IPS DF 6.9 (cell line): ENCODE data around the gene XXYLT1.

Source experiments
- DNase-seq: peaks from one replicate; pipeline ENCODE4 v3.0.0-alpha.2; 2013; ENCODE audit warnings: low read depth, low spot score
- H3K27ac ChIP-seq: one replicate; pipeline ENCODE4 v1.5.1; 2013; ENCODE audit warnings: low read length, control low read depth
- H3K27me3 ChIP-seq: 2 replicates; pipeline ENCODE4 v1.6.1; 2013; ENCODE audit warnings: mild to moderate bottlenecking, low read length; ENCODE audit not compliant: control insufficient read depth, insufficient read depth
- H3K36me3 ChIP-seq: 2 replicates; pipeline ENCODE4 v1.6.1; 2013; ENCODE audit warnings: low read length; ENCODE audit not compliant: control insufficient read depth, insufficient read depth
- H3K4me1 ChIP-seq: 2 replicates; pipeline ENCODE4 v1.6.1; 2013; ENCODE audit warnings: low read length; ENCODE audit not compliant: control insufficient read depth, insufficient read depth
- H3K4me3 ChIP-seq: 2 replicates; pipeline ENCODE4 v1.5.1; 2013; ENCODE audit warnings: mild to moderate bottlenecking, low read length
- H3K9me3 ChIP-seq: 2 replicates; pipeline ENCODE4 v1.6.1; 2013; ENCODE audit warnings: low read length, inconsistent platforms; ENCODE audit not compliant: control insufficient read depth, insufficient read depth
- WGBS: extraction: QIAGEN DNeasy Blood & Tissue Kit; methylation state at CpG from one replicate; pipeline ENCODE4 v1.1.7; 2013; ENCODE audit warnings: mixed read lengths, missing lambda C conversion rate; ENCODE audit not compliant: insufficient read length, insufficient coverage; 5-methylcytosine and 5-hydroxymethylcytosine counted together

XXYLT1 gene

DNA sequence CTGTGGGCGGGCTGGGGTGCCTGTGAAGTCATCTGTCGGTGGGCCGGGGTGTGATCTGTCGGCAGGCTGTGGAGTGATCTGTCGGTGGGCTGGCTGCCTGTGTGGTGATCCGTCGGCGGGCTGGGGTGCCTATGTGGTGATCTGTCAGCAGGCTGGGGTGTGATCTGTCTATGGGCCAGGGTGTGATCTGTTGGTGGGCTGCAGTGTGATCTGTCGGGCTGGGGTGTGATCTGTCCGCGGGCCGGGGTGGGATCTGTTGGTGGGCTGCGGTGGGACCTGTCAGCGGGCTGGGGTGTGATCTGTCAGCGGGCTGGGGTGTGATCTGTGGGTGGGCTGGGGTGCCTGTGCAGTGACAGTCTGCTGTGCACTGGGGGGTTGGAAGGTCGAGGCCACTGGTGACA lies 204.5 kb downstream of the XXYLT1 start:
- Histone ChIP-seq H3K4me1 (no peaks in the 10 kb centered on the region), H3K27me3 (no peaks in the 10 kb centered on the region), H3K4me3 (no peak overlapping the region), H3K9me3 (no peaks in the 10 kb centered on the region), H3K27ac (no peak overlapping the region), H3K36me3 (peaks cover 5% of the 10 kb centered on the region)
- WGBS: no CpG with 5 or more reads among the region's 16 CpGs
- no peak for DNase-seq

DNA sequence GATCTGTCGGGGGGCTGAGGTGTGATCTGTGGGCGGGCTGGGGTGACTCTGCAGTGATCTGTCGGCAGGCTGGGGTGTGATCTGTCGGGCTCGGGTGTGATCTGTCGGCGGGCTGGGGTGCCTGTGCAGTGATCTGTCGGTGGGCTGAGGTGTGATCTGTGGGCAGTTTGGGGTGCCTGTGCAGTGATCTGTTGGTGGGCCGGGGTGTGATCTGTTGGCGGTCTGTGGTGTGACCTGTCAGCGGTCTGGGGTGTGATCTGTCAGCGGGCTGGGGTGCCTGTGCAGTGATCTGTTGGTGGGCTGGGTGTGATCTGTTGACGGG lies 205.1 kb downstream of the XXYLT1 start:
- Histone ChIP-seq H3K9me3 (no peaks in the 10 kb centered on the region), H3K36me3 (peaks cover 5% of the 10 kb centered on the region), H3K27me3 (no peaks in the 10 kb centered on the region), H3K4me1 (no peaks in the 10 kb centered on the region), H3K4me3 (no peak overlapping the region), H3K27ac (no peak overlapping the region)
- WGBS: no CpG with 5 or more reads among the region's 13 CpGs
- DNase-seq: no peak

DNA sequence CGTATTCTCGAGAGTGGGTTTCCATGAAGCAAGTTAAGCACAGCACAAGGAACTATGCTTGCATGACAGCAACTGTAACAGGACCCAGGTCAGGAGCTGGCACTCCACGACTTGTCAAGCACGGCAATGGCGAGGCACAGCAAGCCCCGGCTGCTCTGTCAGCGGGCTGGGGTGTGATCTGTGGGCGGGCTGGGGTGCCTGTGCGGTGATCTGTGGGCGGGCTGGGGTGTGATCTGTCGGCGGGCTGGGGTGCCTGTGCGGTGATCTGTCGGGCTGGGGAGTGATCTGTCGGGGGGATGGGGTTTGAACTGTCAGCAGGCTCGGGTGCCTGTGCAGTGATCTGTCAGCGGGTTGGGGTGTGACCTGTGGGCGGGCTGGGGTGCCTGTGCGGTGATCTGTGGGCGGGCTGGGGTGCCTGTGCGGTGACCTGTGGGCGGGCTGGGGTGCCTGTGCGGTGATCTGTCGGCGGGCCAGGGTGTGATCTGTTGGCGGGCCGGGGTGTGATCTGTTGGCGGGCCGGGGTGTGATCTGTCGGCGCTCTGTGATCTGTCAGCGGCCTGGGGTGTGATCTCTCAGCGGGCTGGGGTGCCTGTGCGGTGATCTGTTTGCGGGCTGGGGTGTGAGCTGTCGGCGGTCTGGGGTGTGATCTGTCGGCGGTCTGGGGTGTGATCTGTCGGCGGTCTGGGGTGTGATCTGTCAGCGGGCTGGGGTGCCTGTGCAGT lies 205.7 kb downstream of the XXYLT1 start:
- WGBS: no CpG with 5 or more reads among the region's 42 CpGs
- H3K27me3 ChIP-seq: no peaks in the 10 kb centered on the region
- DNase-seq: no peak
- no peak overlapping the region for H3K27ac ChIP-seq
- no peaks in the 10 kb centered on the region for H3K9me3 ChIP-seq
- H3K4me3 ChIP-seq: no peak overlapping the region
- H3K36me3 ChIP-seq: peaks cover 5% of the 10 kb centered on the region
- no peaks in the 10 kb centered on the region for H3K4me1 ChIP-seq

DNA sequence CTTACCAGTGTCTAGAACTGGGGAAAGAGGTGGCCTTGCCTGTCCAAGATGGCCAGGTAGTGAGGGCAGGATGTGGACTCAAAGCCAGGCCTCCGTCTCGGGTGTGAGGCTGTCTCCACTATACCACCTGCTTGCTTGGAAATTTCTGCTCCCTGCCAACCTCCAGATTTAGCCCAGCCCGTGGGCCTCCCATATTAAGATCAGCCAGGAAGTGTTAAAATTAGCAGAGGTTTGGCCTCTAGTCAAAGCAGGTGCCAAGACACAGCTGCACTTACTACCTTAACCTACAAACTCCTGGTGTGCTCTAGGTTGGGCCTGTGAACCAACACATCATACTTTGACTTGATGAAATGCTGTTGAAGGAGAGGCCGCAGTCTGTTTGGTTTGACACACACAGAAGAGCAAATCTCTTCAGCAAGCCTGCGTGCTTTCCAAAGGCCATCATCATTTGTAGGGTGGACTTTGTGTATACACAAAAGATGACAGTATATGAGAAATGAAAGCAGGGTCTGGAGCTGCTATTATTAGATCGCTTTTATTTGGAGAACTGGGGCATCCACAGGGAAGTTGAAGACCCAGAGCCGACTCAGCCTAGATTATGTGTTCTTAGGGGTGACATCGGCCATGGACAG lies 206.5 kb downstream of the XXYLT1 start:
- Histone ChIP-seq H3K9me3 (no peaks in the 10 kb centered on the region), H3K36me3 (peaks cover 2% of the 10 kb centered on the region), H3K27ac (no peak overlapping the region), H3K4me1 (no peaks in the 10 kb centered on the region), H3K4me3 (no peak overlapping the region), H3K27me3 (no peaks in the 10 kb centered on the region)
- no peak for DNase-seq
- WGBS: no CpG with 5 or more reads among the region's 8 CpGs

DNA sequence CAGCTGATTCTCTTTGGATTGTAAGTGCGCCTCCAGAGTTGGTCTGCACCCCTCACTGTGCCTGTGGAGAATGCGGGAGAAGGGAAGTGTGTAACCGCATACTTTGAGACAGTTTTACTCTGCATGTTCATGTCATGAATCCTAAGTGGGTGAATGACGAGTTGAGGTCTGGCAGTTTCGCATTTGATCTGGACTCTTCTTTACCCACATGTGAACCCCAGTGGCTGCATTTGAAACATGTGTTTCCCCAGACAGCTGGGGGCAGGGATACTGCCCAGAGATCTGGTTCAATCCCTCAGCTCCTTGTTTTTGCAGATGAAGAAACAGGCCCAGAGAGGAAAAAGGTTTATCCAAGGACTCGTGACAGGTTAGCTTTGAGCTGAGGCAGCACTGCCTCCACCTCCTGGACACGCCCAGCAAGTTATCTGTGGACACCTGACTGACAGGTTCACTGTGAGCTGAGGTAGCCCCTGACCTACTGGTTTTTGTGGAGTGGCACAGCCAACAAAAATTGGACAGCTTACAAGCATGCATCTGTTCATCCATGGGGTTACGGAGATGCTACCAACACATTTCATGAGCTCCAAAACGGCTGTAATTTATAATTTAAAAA lies 207.3 kb downstream of the XXYLT1 start:
- H3K4me1 ChIP-seq: no peaks in the 10 kb centered on the region
- no peak overlapping the region for H3K4me3 ChIP-seq
- H3K27ac ChIP-seq: no peak overlapping the region
- no peaks in the 10 kb centered on the region for H3K27me3 ChIP-seq
- DNase-seq: no peak
- H3K36me3 ChIP-seq: no peaks in the 10 kb centered on the region
- no CpG with 5 or more reads among the region's 9 CpGs for whole genome bisulfite sequencing
- H3K9me3 ChIP-seq: no peaks in the 10 kb centered on the region

DNA sequence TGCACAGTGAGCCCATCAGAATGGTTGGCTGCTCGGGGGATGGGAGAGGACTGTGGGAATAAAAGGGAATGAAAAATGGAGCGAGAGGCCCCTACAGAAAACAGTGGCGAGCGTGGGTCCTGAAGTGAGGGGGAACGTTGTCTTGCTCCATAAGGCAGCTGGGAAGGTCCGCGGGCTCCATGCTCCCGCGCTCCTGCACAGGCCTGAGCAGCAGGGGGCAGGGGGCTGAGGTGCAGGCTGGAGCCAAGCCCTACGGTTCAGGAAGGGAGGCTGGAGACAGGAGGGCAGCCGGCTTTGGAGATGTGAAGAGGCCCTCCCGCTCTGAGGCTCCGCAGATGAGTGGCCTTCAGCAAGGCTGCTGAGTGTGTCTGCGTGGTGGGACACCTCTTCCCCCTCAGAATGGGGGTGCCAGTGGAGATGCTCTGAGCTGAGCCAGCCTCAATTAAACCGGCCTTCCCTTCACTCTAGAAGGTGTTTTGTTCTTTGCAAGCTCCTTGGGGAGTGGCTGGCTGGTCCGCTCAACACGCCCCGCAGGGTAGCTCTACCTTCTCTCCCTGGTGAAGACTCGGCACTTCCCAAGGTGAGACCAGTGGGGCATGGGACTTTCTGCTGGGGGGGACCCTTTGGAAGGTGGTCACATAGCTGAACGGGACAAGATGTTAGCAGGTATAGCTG lies 208.0 kb downstream of the XXYLT1 start:
- no peak for DNase-seq
- H3K4me3 ChIP-seq: no peak overlapping the region
- H3K36me3 ChIP-seq: no peaks in the 10 kb centered on the region
- H3K9me3 ChIP-seq: no peaks in the 10 kb centered on the region
- no CpG with 5 or more reads among the region's 20 CpGs for WGBS
- H3K4me1 ChIP-seq: no peaks in the 10 kb centered on the region
- no peak overlapping the region for H3K27ac ChIP-seq
- no peaks in the 10 kb centered on the region for H3K27me3 ChIP-seq

DNA sequence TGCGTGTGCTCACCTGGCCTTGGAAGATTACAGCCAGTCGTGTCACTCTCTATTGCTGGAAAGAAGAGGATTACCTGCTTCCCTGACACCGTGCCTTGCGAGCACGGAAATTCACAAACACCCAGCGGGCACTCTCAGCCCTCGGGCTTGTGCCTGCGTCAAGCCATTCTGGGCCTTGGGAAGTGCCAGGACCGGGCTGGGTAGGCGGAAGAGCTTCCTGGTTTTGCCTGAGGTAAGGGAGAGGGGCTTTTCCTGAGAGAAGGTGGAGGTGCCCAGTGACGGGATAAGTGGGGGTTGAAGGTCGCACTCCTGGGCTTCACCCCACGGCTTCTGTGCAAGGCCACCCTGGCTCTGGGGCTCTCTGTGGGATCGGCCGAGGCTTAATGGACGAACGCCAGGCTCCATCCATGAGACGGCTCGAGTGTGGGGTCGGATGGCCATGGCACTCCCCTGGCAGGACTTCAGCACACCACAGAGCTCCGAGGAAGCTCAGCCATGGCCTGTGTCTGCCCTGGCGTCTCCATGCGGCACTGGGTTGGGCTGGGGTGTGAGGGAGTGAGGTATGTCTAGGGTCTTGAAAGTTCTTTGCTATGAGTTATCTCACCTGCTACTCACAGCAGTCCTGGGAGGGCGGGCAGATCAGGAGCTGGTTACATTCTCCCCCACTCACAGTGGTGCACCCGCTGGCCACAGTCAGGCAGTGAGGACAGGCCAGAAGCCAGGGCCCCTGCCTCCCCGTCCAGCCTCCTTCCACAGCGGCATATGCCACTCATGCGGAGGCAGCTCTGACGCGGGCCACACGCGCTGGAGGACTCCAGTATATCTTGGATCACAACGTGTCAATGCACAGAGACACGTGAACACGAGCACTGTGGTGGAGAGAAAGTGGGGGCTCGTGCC lies 209.0 kb downstream of the XXYLT1 start:
- H3K27ac ChIP-seq: no peak overlapping the region
- no peak for DNase-seq
- H3K27me3 ChIP-seq: no peaks in the 10 kb centered on the region
- WGBS: no CpG with 5 or more reads among the region's 36 CpGs
- H3K9me3 ChIP-seq: no peaks in the 10 kb centered on the region
- no peaks in the 10 kb centered on the region for H3K4me1 ChIP-seq
- H3K4me3 ChIP-seq: no peak overlapping the region
- no peaks in the 10 kb centered on the region for H3K36me3 ChIP-seq

DNA sequence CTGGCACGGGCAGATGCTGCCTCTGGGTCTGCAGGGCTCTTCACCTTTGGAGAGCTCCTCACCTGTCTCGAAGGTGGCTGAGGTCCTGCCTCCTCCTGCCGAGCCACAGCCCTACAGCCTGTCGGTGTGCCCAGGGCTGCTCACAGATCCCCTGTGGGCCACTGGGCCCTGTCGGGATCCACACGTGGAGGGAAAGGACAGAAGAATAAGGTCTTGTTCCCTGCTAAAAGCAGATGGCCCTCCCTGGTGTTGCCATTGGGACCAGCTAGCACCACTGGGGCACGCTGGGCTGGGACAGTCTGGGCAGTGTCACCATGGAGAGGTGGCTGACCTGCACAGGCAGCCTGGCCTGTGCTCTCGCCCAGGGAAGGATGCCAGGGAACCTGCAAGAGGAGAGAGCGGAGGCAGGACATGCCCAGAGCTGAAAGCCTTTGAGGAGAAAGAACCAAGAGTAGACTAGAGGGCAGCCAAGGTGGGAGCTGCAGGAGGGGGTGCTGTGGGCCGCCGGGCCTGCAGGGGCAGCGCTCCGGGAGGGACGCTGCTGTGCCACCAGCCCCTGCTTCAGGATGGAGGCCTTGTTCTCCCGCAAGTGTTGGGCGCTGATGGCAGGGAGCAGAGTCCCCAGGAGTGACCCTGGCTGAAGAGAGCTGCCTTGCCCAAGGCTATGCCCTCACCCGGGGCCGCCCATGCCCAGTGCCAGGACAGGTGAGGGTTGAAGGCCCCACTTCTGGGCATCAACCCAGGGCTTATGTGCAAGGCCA lies 210.2 kb downstream of the XXYLT1 start:
- DNase-seq: no peak
- WGBS: no CpG with 5 or more reads among the region's 18 CpGs

DNA sequence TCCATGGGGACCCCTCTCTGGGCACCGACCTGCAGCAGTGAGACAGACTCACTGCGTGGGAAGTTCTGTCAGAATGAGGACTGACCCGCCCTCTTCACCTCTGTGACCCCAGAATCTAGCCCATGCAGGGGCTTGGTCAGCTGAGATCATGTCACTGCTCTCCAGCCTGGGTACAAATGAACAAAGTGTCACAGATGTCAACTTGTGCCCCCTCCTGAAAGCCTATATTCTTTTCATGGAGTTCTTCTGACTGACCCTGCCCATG lies 210.8 kb downstream of the XXYLT1 start:
- no peak for DNase-seq
- Histone ChIP-seq H3K9me3 (no peaks in the 10 kb centered on the region), H3K27ac (no peak overlapping the region), H3K4me3 (no peak overlapping the region), H3K27me3 (no peaks in the 10 kb centered on the region), H3K36me3 (no peaks in the 10 kb centered on the region), H3K4me1 (no peaks in the 10 kb centered on the region)
- WGBS: no CpG with 5 or more reads among the region's 3 CpGs

More for the DNA sequence above, 210.2 kb downstream of the XXYLT1 start:
- H3K4me1 ChIP-seq: no peaks in the 10 kb centered on the region
- no peaks in the 10 kb centered on the region for H3K9me3 ChIP-seq
- H3K27me3 ChIP-seq: no peaks in the 10 kb centered on the region
- no peak overlapping the region for H3K27ac ChIP-seq
- no peak overlapping the region for H3K4me3 ChIP-seq
- no peaks in the 10 kb centered on the region for H3K36me3 ChIP-seq
